CD14-positive monocyte (primary cell): ENCODE results near the gene FBXO11. TPM values are rescaled to one million over a fixed set of nuclear protein-coding genes. Genes with fewer than 3 reads are reported as not detected.
"Not testable (repeated sequence)": the region's sequence is repeated elsewhere in the genome, so short reads cannot be mapped to it uniquely, and the experiment has no call there.

ENCODE experiments used
- DNase-seq, 3 donors: peaks; one replicate each; pipeline ENCODE4 v3.0.0-alpha.2; 2011 to 2022
- H2AFZ ChIP-seq: 2 replicates; pipeline ENCODE4 v1.6.0; 2012; ENCODE audit warnings: mild to moderate bottlenecking, low read depth, low read length, inconsistent platforms; ENCODE audit not compliant: insufficient read depth, poor library complexity, severe bottlenecking
- H3K27ac ChIP-seq, 2 donors: 1 replicate in 1 of 2; 2 replicates in 1 of 2; pipeline ENCODE4 v1.5.1; 2012 to 2013; ENCODE audit warnings: low read length in 2 of 2, control low read depth in 1 of 2, inconsistent platforms in 1 of 2, low read depth in 1 of 2, mild to moderate bottlenecking in 1 of 2
- H3K27me3 ChIP-seq, 2 donors: one replicate each; pipeline versions ENCODE4 v1.6.0 to v1.6.1; 2011 to 2013; ENCODE audit warnings: low read length in 2 of 2; ENCODE audit not compliant: control insufficient read depth in 2 of 2, insufficient read depth in 2 of 2
- H3K36me3 ChIP-seq, 2 donors: replicated peaks in 1 of 2; 1 replicate in 1 of 2; 2 replicates in 1 of 2; pipeline versions ENCODE4 v1.5.1 to v1.6.1; 2012 to 2013; ENCODE audit warnings: low read length in 2 of 2, control low read depth in 1 of 2, inconsistent platforms in 1 of 2, mild to moderate bottlenecking in 1 of 2; ENCODE audit not compliant: insufficient read depth in 2 of 2, control insufficient read depth in 1 of 2
- H3K4me1 ChIP-seq, 2 donors: 1 replicate in 1 of 2; 2 replicates in 1 of 2; pipeline versions ENCODE4 v1.5.1 to v1.6.1; 2012 to 2013; ENCODE audit warnings: low read length in 2 of 2, control low read depth in 1 of 2, inconsistent platforms in 1 of 2, mild to moderate bottlenecking in 1 of 2, moderate library complexity in 1 of 2; ENCODE audit not compliant: insufficient read depth in 2 of 2, control insufficient read depth in 1 of 2
- H3K4me2 ChIP-seq: replicated peaks from 2 replicates; pipeline ENCODE3; 2012; ENCODE audit warnings: low read length, moderate library complexity, mild to moderate bottlenecking; ENCODE audit not compliant: poor library complexity, severe bottlenecking; ENCODE audit errors: extremely low read depth
- H3K4me3 ChIP-seq, 3 experiments: fragments of 200-600 bp in 1 of 3; sonication (generic) in 1 of 3; replicated peaks in 1 of 3; 1 replicate in 2 of 3; 2 replicates in 1 of 3; pipeline ENCODE4 v1.5.1; 2011 to 2013; ENCODE audit warnings: low read length in 3 of 3, mild to moderate bottlenecking in 3 of 3, control low read depth in 2 of 3, low read depth in 2 of 3, inconsistent platforms in 1 of 3, moderate library complexity in 1 of 3
- H3K79me2 ChIP-seq: 2 replicates; pipeline ENCODE4 v1.6.0; 2012; ENCODE audit warnings: mild to moderate bottlenecking, control low read depth, inconsistent platforms, low read length, moderate library complexity; ENCODE audit not compliant: insufficient read depth
- H3K9ac ChIP-seq: 2 replicates; pipeline ENCODE4 v1.6.0; 2017; ENCODE audit warnings: low read length, mild to moderate bottlenecking; ENCODE audit not compliant: insufficient read depth, poor library complexity, severe bottlenecking
- H3K9me3 ChIP-seq, 2 donors: replicated peaks in 1 of 2; 1 replicate in 1 of 2; 2 replicates in 1 of 2; pipeline versions ENCODE4 v1.5.1 to v1.6.1; 2012 to 2013; ENCODE audit warnings: low read length in 2 of 2, control low read depth in 1 of 2; ENCODE audit not compliant: control insufficient read depth in 1 of 2, insufficient read depth in 1 of 2
- H4K20me1 ChIP-seq: 2 replicates; pipeline ENCODE4 v1.6.0; 2012; ENCODE audit warnings: mild to moderate bottlenecking, low read length, control low read depth, moderate library complexity; ENCODE audit not compliant: insufficient read depth
- H3K27ac Mint-ChIP-seq, 7 donors: one replicate each; pipeline ENCODE4 v1.8.0; 2020; ENCODE audit warnings: mild to moderate bottlenecking in 7 of 7, mixed read lengths in 7 of 7, moderate library complexity in 6 of 7, inconsistent platforms in 2 of 7
- H3K27me3 Mint-ChIP-seq, 3 donors: one replicate each; pipeline ENCODE4 v1.8.0; 2021 to 2022; ENCODE audit warnings: low read depth in 3 of 3, mild to moderate bottlenecking in 3 of 3, mixed read lengths in 3 of 3, moderate library complexity in 3 of 3, inconsistent platforms in 1 of 3
- H3K36me3 Mint-ChIP-seq, 2 donors: one replicate each; pipeline ENCODE4 v1.8.0; 2020; ENCODE audit warnings: mixed read lengths in 2 of 2, inconsistent platforms in 1 of 2, mild to moderate bottlenecking in 1 of 2
- H3K4me1 Mint-ChIP-seq: one replicate; pipeline ENCODE4 v1.8.0; 2020; ENCODE audit warnings: mild to moderate bottlenecking, mixed read lengths
- H3K4me3 Mint-ChIP-seq, 2 donors: one replicate each; pipeline ENCODE4 v1.8.0; 2020; ENCODE audit warnings: mild to moderate bottlenecking in 2 of 2, mixed read lengths in 2 of 2, moderate library complexity in 1 of 2
- H3K9me3 Mint-ChIP-seq, 7 donors: one replicate each; pipeline ENCODE4 v1.8.0; 2020 to 2022; ENCODE audit warnings: mixed read lengths in 7 of 7, mild to moderate bottlenecking in 6 of 7, moderate library complexity in 6 of 7, inconsistent platforms in 2 of 7
- CTCF ChIP-seq: fragments of 200-600 bp; IDR thresholded peaks from one replicate; pipeline ENCODE4 v1.8.0; 2022; ENCODE audit warnings: antibody characterized with exemption, mild to moderate bottlenecking
- WGBS: methylation state at CpG from one replicate; pipeline ENCODE4 v1.1.5; 2013; ENCODE audit warnings: missing lambda C conversion rate; ENCODE audit not compliant: insufficient coverage; 5-methylcytosine and 5-hydroxymethylcytosine counted together
- intact Hi-C, 2 donors: fragments of 100-400 bp; cut with micrococcal nuclease; formaldehyde crosslinking; loops; one replicate each; pipeline versions ENCODE4 v1.15.0 to v1.15.1; 2023
- polyA plus RNA-seq, 3 donors: library from polyadenylated mRNA; depleted of rRNA in 1 of 3; unstranded in 2 of 3; stranded (reverse) in 1 of 3; fragments of 300-500 nt in 2 of 3; fragments of >200 nt in 1 of 3; fragmentation: Illumina TruSeq in 2 of 3; gene quantifications; 1 replicate in 2 of 3; 2 replicates in 1 of 3; pipeline ENCODE4 v1.2.3, GENCODE V29; 2012 to 2021

FBXO11 gene
- polyA plus RNA-seq, 3 donors = 2.2 to 51.3 (median 4.6) TPM

- peaks cover 100% of the 10 kb centered on the region for H3K79me2 ChIP-seq
- no peak for DNase-seq
- H3K4me3 Mint-ChIP-seq = no peak overlapping the region
These were observed 41.7 kb downstream of the FBXO11 start for GRCh38 chr2:47864566-47864965.

GRCh38 chr2:47862949-47863348 lies 43.3 kb downstream of the FBXO11 start:
- Histone ChIP-seq H3K27me3 (no peaks in the 10 kb centered on the region), H3K4me2 (no peak overlapping the region), H4K20me1 (peaks cover 99% of the 10 kb centered on the region), H2AFZ (no peak overlapping the region), H3K4me1 (peaks cover 5 to 11% of the 10 kb centered on the region in 2 donors), H3K4me3 (no peak overlapping the region), H3K9me3 (no peaks in the 10 kb centered on the region), H3K36me3 (peaks cover 0 to 6% of the 10 kb centered on the region in 2 donors), H3K9ac (no peak overlapping the region), H3K79me2 (peaks cover 100% of the 10 kb centered on the region), H3K27ac (no peak overlapping the region)
- 93% methylated on average over 4 of the region's 6 CpGs for WGBS
- intact Hi-C loops = no loop called here
- no peak for TF ChIP-seq CTCF
- Mint-ChIP-seq H3K27me3 (no peaks in the 10 kb centered on the region), H3K36me3 (peaks cover 4 to 24% of the 10 kb centered on the region in 2 donors), H3K4me3 (no peak overlapping the region), H3K4me1 (peaks cover 19% of the 10 kb centered on the region), H3K27ac (peak overlapping the region in 1 of 7 donors; percentile 37), H3K9me3 (no peaks in the 10 kb centered on the region)
- DNase-seq = no peak

More at GRCh38 chr2:47864566-47864965, 41.7 kb downstream of the FBXO11 start:
- TF ChIP-seq CTCF = no peak
- Mint-ChIP-seq H3K4me1 (peaks cover 32% of the 10 kb centered on the region), H3K36me3 (peaks cover 4 to 29% of the 10 kb centered on the region in 2 donors), H3K9me3 (no peaks in the 10 kb centered on the region), H3K27ac (no peak overlapping the region), H3K27me3 (no peaks in the 10 kb centered on the region)
- Histone ChIP-seq H3K27me3 (no peaks in the 10 kb centered on the region), H3K4me2 (no peak overlapping the region), H3K27ac (no peak overlapping the region), H3K4me3 (no peak overlapping the region), H3K9me3 (no peaks in the 10 kb centered on the region), H3K36me3 (peaks cover 0 to 17% of the 10 kb centered on the region in 2 donors), H3K4me1 (peaks cover 5 to 18% of the 10 kb centered on the region in 2 donors), H3K9ac (no peak overlapping the region), H2AFZ (no peak overlapping the region), H4K20me1 (peaks cover 100% of the 10 kb centered on the region)
- intact Hi-C loops = no loop called here
- no CpG with 5 or more reads among the region's 1 CpG for WGBS

- H3K4me3 ChIP-seq, H3K4me3 Mint-ChIP-seq, H3K9me3 ChIP-seq, H3K4me2 ChIP-seq, H2AFZ ChIP-seq, DNase-seq, H3K27me3 ChIP-seq, H3K9me3 Mint-ChIP-seq, H3K9ac ChIP-seq, H3K27ac ChIP-seq, H3K27me3 Mint-ChIP-seq, intact Hi-C loops: not testable (repeated sequence)
- H3K36me3 Mint-ChIP-seq = peaks cover 9 to 14% of the 10 kb centered on the region in 2 donors
- 100% methylated on average over 3 of the region's 8 CpGs for WGBS
- Histone ChIP-seq H4K20me1 (peaks cover 100% of the 10 kb centered on the region), H3K36me3 (peaks cover 5 to 28% of the 10 kb centered on the region in 2 donors), H3K79me2 (peaks cover 99% of the 10 kb centered on the region), H3K4me1 (peaks cover 10 to 20% of the 10 kb centered on the region in 2 donors)
- peak overlapping the region in 4 of 7 donors; percentile 36 to 57 (median 50) for H3K27ac Mint-ChIP-seq
- peaks cover 24% of the 10 kb centered on the region for H3K4me1 Mint-ChIP-seq
These were observed 53.1 kb downstream of the FBXO11 start for GRCh38 chr2:47853067-47853777.
